SK-N-SH treated with all-trans-retinoic acid at 6 μM for 48 hours (cell line): Measurements from ENCODE around the gene TCF12.

ENCODE experiments used
- ATAC-seq: fragments of 200-7000 bp; cut with Tn5 transposase; 3 replicates; pipeline ENCODE4 v1.9.1; 2020; ENCODE audit warnings: mild to moderate bottlenecking, moderate library complexity
- ARNTL ChIP-seq: fragments of 450-650 bp; formaldehyde crosslinking; IDR thresholded peaks from 2 replicates; pipeline ENCODE4 v1.5.0; 2020; ENCODE audit warnings: low read depth, mild to moderate bottlenecking, moderate library complexity, borderline replicate concordance
- BACH2 ChIP-seq: fragments of 250-450 bp; sonication (Bioruptor Pico); IDR thresholded peaks from 2 replicates; pipeline ENCODE4 v1.9.0; 2021; ENCODE audit warnings: mild to moderate bottlenecking, borderline replicate concordance
- CREB5 ChIP-seq: fragments of 250-450 bp; sonication (Bioruptor Pico); IDR thresholded peaks from 2 replicates; pipeline ENCODE4 v1.5.1; 2020; ENCODE audit warnings: low read depth, mild to moderate bottlenecking, moderate library complexity
- CSDC2 ChIP-seq: fragments of 250-450 bp; sonication (Bioruptor Pico); IDR thresholded peaks from 2 replicates; pipeline ENCODE4 v1.5.0; 2020; ENCODE audit warnings: mild to moderate bottlenecking, moderate library complexity
- CSRNP3 ChIP-seq: fragments of 250-450 bp; sonication (Bioruptor Pico); IDR thresholded peaks from 2 replicates; pipeline ENCODE4 v1.5.1; 2021; ENCODE audit warnings: mild to moderate bottlenecking, moderate library complexity
- ESRRG ChIP-seq: fragments of 250-450 bp; sonication (Bioruptor Pico); IDR thresholded peaks from 2 replicates; pipeline ENCODE4 v1.6.1; 2021; ENCODE audit warnings: mild to moderate bottlenecking
- GLIS3 ChIP-seq: fragments of 250-450 bp; sonication (Bioruptor Pico); IDR thresholded peaks from 2 replicates; pipeline ENCODE4 v1.5.0; 2020; ENCODE audit warnings: mild to moderate bottlenecking, moderate library complexity
- OSR1 ChIP-seq: fragments of 250-450 bp; sonication (Bioruptor Pico); IDR thresholded peaks from 2 replicates; pipeline ENCODE4 v1.8.0; 2022; ENCODE audit warnings: moderate library complexity, mild to moderate bottlenecking, inconsistent platforms
- PATZ1 ChIP-seq: fragments of 250-450 bp; sonication (Bioruptor Pico); IDR thresholded peaks from 2 replicates; pipeline ENCODE4 v1.8.0; 2020; ENCODE audit warnings: mild to moderate bottlenecking, moderate library complexity, borderline replicate concordance
- POU6F1 ChIP-seq: fragments of 250-450 bp; sonication (Bioruptor Pico); IDR thresholded peaks from 2 replicates; pipeline ENCODE4 v1.8.0; 2021; ENCODE audit warnings: low read depth, mild to moderate bottlenecking, moderate library complexity, borderline replicate concordance
- PPARA ChIP-seq: fragments of 250-450 bp; sonication (Bioruptor Pico); IDR thresholded peaks from 2 replicates; pipeline ENCODE4 v1.5.0; 2020; ENCODE audit warnings: mild to moderate bottlenecking, borderline replicate concordance
- RARB ChIP-seq: fragments of 250-450 bp; sonication (Bioruptor Pico); IDR thresholded peaks from 2 replicates; pipeline ENCODE4 v1.8.0; 2021; ENCODE audit warnings: mild to moderate bottlenecking, moderate library complexity
- TCF4 ChIP-seq: fragments of 250-450 bp; sonication (Bioruptor Pico); IDR thresholded peaks from 2 replicates; pipeline ENCODE4 v1.8.0; 2021; ENCODE audit warnings: mild to moderate bottlenecking, moderate library complexity, borderline replicate concordance
- TOX ChIP-seq: fragments of 250-450 bp; sonication (Bioruptor Pico); IDR thresholded peaks from 2 replicates; pipeline ENCODE4 v1.8.0; 2021; ENCODE audit warnings: mild to moderate bottlenecking, moderate library complexity, borderline replicate concordance
- TSHZ2 ChIP-seq: fragments of 250-450 bp; sonication (Bioruptor Pico); IDR thresholded peaks from 2 replicates; pipeline ENCODE4 v1.5.0; 2020; ENCODE audit warnings: mild to moderate bottlenecking, moderate library complexity
- ZC3H10 ChIP-seq: fragments of 250-450 bp; sonication (Bioruptor Pico); IDR thresholded peaks from 2 replicates; pipeline ENCODE4 v1.5.1; 2021; ENCODE audit warnings: mild to moderate bottlenecking, moderate library complexity
- ZFP3 ChIP-seq: fragments of 250-450 bp; sonication (Bioruptor Pico); IDR thresholded peaks from 2 replicates; pipeline ENCODE4 v1.5.0; 2020; ENCODE audit warnings: mild to moderate bottlenecking, moderate library complexity
- ZFP30 ChIP-seq: fragments of 450-650 bp; formaldehyde crosslinking; IDR thresholded peaks from 2 replicates; pipeline ENCODE4 v1.5.0; 2022; ENCODE audit warnings: mild to moderate bottlenecking, moderate library complexity
- ZNF565 ChIP-seq: fragments of 450-650 bp; formaldehyde crosslinking; conservative IDR thresholded peaks from 2 replicates; pipeline ENCODE4 v1.5.0; 2020; ENCODE audit warnings: low read depth, mild to moderate bottlenecking, moderate library complexity
- ZNF8 ChIP-seq: fragments of 450-650 bp; formaldehyde crosslinking; IDR thresholded peaks from 2 replicates; pipeline ENCODE4 v1.5.0; 2020; ENCODE audit warnings: mild to moderate bottlenecking, moderate library complexity

TCF12 gene

GRCh38 chr15:56933811-56934210 is 15.4 kb downstream of the TCF12 start:
- ATAC-seq = no peak

GRCh38 chr15:56934269-56934668 is 15.8 kb downstream of the TCF12 start:
- no peak for ATAC-seq
- TF ChIP-seq ZFP3 (no peak), TOX (CRISPR knock-in tag) (no peak), ZNF565 (CRISPR knock-in tag) (no peak), TSHZ2 (CRISPR knock-in tag) (no peak), CSDC2 (CRISPR knock-in tag) (no peak), PATZ1 (CRISPR knock-in tag) (no peak)

More at GRCh38 chr15:56933811-56934210, 15.4 kb downstream of the TCF12 start:
- TF ChIP-seq CSRNP3 (no peak), RARB (CRISPR knock-in tag) (no peak), ZC3H10 (CRISPR knock-in tag) (no peak), POU6F1 (CRISPR knock-in tag) (no peak), PPARA (CRISPR knock-in tag) (no peak), ESRRG (CRISPR knock-in tag) (no peak), PATZ1 (CRISPR knock-in tag) (no peak), ZNF8 (CRISPR knock-in tag) (no peak), GLIS3 (no peak), BACH2 (no peak), ARNTL (CRISPR knock-in tag) (no peak), TCF4 (no peak), ZFP3 (no peak), CSDC2 (CRISPR knock-in tag) (no peak), ZNF565 (CRISPR knock-in tag) (no peak), ZFP30 (CRISPR knock-in tag) (no peak), CREB5 (CRISPR knock-in tag) (no peak), TSHZ2 (CRISPR knock-in tag) (no peak), OSR1 (CRISPR knock-in tag) (no peak)
